Pulmonary artery endothelial cell (primary cell): ENCODE results near the gene UBE2E1. TPM values are rescaled to one million over a fixed set of nuclear protein-coding genes. Genes with fewer than 3 reads are reported as not detected.
"Not testable (repeated sequence)": the region's sequence is repeated elsewhere in the genome, so short reads cannot be mapped to it uniquely, and the experiment has no call there.

Source experiments
- DNase-seq: peaks from one replicate; pipeline ENCODE4 v3.0.0-alpha.2; 2011; ENCODE audit warnings: low read depth, low spot score
- total RNA-seq: library from RNA; depleted of rRNA; stranded (reverse); fragments of >200 nt; gene quantifications from 2 replicates; pipeline ENCODE4 v1.2.3, GENCODE V29; 2014

UBE2E1 gene
- total RNA-seq, 1 donor from 2014 or later, result 123 TPM

DNA sequence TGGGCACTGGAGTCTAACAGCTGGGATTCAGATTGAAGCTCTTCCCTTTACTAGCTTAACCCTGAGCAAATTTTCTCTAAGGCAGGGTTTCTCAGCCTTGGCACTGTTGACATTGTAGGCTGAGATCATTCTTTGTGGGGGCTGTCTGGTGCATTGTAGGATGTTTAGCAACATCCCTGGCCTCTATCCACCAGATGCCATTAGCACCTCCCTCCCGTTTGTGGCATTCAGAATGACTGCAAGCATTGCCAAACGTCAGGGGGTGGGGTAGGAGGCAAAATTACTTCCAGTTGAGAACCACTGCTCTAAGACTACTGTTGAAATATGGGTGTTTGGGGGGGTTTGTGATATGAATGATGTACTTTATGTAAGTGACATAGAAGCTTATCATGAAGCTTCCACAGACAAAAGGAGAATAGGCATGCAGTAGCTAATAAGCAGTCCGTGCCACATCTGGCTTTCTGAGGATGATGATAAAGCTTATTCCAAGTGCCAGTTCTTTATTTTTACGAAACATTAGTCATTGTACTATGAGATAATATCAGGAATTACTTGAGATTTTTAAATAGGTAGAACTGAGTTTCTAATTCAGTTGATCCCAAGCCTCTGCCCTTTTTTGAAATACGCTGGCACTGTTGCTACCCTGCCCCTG, 71.7 kb downstream of the UBE2E1 start:
- no peak for DNase-seq

DNA sequence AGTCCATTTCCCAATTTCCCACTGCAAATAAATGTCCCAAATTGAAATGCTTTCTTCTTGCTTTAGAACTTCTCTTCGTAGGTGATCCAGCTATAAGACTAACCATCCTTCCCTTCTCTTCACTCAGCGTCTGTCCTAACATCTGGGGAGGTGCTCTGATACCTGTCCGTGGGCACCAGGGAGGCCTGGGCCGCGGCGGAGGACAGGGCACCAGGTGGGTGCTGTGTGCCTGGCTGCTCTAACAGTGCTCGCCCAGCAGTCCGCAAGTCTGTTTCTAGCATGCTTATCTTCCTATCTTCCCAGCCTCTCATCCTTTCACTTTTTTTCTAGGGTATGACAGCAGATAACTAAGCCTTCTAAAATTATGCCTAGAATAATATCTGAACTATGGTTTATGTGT, 73.7 kb downstream of the UBE2E1 start:
- no peak for DNase-seq

GRCh38 chr3:23880703-23881339, 75.1 kb downstream of the UBE2E1 start:
- DNase-seq, result no peak

GRCh38 chr3:23881993-23882392, 76.2 kb downstream of the UBE2E1 start:
- not testable (repeated sequence) for DNase-seq

GRCh38 chr3:23882487-23882918, 76.7 kb downstream of the UBE2E1 start:
- DNase-seq, result no peak

GRCh38 chr3:23884481-23884880, 78.7 kb downstream of the UBE2E1 start:
- DNase-seq, result no peak

DNA sequence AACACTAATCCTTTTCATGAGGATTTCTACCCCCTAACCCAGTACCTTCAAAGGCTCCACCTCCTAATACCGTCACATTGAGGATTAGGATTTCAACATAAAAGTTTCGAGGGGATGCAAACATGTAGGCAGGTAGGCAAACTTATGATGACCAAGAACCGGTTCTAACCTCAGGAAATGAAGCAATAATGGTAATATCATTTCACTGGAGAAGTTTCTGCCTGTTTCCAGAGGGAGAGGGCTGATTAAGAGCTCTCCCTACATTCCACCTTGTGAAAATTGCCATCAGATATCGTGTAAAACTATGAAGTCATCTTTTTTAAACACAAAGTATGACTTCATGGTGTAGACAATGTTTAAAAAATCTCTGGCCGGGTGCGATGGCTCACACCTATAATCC, 79.5 kb downstream of the UBE2E1 start:
- no peak for DNase-seq

DNA sequence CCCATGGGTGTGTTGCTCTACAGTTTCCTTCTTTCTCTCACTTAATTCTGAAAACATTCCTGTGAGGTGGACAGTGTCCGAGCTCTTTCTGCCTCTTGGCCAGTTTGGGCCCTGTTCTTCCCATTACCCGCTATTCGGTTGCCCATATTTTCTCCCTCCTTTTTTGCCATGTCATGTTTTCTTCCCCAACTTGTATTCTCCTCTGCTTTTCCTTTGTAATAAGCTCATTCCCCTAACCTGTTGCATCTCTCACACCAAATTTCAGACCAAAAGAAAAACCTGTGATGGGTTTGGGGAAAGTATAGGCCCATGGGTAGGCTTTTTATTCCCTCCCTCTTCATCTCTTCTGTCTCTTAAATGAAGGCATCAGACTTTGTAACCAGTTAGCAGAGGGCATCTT, 80.6 kb downstream of the UBE2E1 start:
- no peak for DNase-seq

DNA sequence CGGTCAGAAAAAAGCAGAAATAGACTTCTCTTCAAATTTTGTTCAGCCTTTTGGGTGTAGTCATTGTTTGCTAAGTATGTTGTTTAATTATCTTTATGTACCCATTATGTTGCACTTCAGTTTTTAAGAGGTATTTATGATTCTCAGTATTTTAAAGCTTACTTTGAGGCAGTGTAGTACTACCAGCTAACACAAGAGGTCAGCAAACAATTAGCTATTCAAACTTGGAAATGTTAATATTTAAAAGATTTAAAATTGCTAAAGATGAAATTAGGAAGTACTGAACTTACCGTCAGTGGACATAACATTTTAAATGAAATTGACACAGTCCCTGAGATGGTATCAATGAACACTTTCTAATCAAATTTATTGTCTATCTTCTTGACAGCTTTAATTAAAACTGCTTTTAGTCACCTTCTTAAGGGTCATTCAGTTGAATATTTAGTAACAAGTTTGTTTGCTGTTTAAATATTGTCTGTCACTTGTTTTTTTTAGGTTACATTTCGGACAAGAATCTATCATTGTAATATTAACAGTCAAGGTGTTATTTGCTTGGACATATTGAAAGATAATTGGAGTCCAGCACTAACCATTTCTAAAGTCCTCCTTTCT, 83.0 kb downstream of the UBE2E1 start:
- no peak for DNase-seq

DNA sequence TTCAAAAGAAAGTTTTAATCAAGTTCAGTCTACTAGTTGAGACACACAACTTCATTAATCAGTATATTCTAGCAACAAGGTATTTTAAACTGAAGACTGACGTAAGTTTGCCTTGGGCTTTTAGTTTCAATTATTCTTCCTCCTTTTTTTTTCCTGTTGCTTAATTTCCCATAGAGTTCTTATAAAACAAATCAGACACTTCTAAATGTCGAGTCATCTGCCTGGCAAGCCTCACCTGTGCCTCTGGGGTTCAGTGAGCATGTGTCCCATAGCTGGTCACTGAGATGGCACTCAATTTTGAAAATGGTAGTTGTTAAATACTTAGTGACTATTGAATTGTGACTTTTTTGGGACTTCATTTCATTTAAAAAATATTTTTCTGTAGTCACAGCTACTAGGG, 83.6 kb downstream of the UBE2E1 start:
- DNase-seq, result no peak

- no peak for DNase-seq
Observed at GRCh38 chr3:23889950-23890349, 84.2 kb downstream of the UBE2E1 start.

- no peak for DNase-seq
Observed at GRCh38 chr3:23894254-23895061, 88.7 kb downstream of the UBE2E1 start.

- no peak for DNase-seq
Observed at GRCh38 chr3:23895181-23895580, 89.4 kb downstream of the UBE2E1 start.

- no peak for DNase-seq
Observed at GRCh38 chr3:23900744-23901143, 95.0 kb downstream of the UBE2E1 start.

DNA sequence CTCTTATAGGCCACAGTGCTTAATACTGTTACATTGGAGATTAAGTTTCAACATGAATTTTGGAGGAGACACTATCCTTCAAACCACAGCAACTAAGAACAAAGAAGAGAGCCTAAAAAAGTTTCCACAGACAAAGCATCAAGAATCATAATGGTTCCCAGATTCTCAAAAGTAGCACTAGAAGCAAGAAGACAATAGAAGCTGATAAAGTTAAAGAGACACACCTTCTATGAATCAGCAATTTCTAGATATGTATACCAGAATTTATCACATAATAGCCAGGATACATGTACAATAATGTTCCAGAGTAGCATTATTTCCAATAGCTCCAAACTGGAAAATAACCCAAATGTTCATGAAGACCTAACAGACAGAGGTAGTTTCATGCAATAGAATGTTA, 98.8 kb downstream of the UBE2E1 start:
- no peak for DNase-seq

DNA sequence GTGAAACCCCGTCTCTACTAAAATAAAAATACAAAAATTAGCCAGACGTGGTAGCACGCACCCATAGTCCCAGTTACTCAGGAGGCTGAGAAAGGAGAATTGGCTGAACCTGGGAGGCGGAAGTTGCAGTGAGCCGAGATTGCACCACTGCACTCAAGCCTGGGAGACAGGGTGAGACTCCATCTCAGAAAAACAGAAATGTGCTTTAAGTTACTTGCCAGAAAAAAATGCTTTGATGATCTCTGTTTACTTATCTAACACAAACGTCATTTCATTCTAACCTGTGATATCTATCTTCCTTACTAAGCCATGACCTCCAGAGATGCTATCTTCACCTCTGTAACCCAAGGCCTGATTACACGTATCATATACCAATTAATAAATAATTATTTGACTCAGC, 103.6 kb downstream of the UBE2E1 start:
- DNase-seq, result no peak

DNA sequence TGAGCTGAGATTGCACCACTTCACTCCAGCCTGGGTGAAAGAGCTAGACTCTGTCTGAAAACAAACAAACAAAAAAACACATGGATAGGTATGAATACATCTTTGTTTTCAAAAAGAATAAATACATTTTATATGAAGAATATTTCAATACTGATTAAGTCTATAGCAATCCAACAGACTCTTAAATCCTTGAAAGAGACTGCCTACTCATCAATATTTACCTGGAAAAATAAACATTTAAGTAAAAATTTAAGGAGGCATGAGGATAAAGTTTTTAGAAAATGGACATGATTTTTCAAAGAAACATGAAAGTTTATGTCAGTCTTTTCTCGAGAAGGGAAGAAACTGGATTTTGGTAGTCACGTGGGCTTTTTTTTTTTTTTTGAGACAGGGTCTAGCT, 105.6 kb downstream of the UBE2E1 start:
- DNase-seq, result no peak

DNA sequence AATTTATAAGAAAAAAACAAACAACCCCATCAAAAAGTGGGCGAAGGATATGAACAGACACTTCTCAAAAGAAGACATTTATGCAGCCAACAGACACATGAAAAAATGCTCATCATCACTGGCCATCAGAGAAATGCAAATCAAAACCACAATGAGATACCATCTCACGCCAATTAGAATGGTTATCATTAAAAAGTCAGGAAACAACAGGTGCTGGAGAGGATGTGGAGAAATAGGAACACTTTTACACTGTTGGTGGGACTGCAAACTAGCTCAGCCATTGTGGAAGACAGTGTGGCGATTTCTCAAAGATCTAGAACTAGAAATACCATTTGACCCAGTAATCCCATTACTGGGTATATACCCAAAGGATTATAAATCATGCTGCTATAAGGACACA, 106.6 kb downstream of the UBE2E1 start:
- not testable (repeated sequence) for DNase-seq

GRCh38 chr3:23913182-23913581, 107.4 kb downstream of the UBE2E1 start:
- no peak for DNase-seq

- no peak for DNase-seq
Observed at GRCh38 chr3:23913873-23914743, 108.4 kb downstream of the UBE2E1 start.

DNA sequence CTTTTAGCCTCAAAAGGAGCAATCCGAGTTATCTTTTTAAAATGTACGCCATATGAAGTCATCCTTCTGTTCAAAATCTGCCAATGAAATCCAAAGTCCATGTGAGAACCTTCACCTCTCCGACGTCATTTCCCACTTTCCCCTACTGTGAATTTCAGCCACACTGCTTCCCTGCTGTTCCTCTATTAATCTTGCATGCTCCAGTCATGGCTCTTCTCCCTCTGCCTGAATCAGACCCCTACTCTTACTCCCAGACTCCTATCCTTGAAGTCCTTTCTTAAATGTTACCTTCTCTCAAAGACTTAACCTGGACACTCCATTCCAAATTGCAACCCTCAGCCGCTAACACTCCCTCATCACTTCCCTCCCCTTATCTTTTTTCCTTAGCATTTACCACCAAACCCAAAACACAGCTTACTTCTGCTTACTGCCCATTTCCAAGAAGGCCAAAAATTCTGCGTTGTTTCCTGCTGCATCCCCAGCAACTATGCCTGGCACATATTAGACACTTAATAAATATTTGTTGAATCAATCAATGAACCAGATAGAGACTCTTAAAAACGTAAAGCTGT, 109.9 kb downstream of the UBE2E1 start:
- no peak for DNase-seq
